Transverse colon (tissue), 3 donors: Measurements from ENCODE around the gene CCDC180.

Source experiments
- CTCF ChIP-seq, 5 experiments: fragments of 200-600 bp in 3 of 5; fragments of 450-650 bp in 2 of 5; sonication (generic) in 3 of 5; IDR thresholded peaks; 1 replicate in 2 of 5; 2 replicates in 3 of 5; pipeline ENCODE4 v1.5.1; 2016 to 2017; ENCODE audit warnings: antibody characterized with exemption in 5 of 5, inconsistent platforms in 3 of 5, mild to moderate bottlenecking in 2 of 5, moderate library complexity in 1 of 5
- EP300 ChIP-seq: sonication (generic); formaldehyde crosslinking; IDR thresholded peaks from one replicate; pipeline ENCODE4 v1.6.1; 2017; ENCODE audit warnings: antibody characterized with exemption, low read depth

GRCh38 chr9:97283768-97284167 lies 23.7 kb upstream of the CCDC180 start:
- no peak for TF ChIP-seq EP300
- no peak for TF ChIP-seq CTCF (IDR thresholded peaks at IDR 0.05)
